SW480 (cell line): Measurements from ENCODE around the gene DROSHA.
"Not testable (repeated sequence)": the region's sequence is repeated elsewhere in the genome, so short reads cannot be mapped to it uniquely, and the experiment has no call there.

Source experiments
- DNase-seq: peaks from one replicate; pipeline ENCODE4 v3.0.0-alpha.2; 2016; ENCODE audit warnings: low spot score

The DROSHA gene

GRCh38 chr5:31381299-31381698, 150.6 kb downstream of the DROSHA start:
- DNase-seq: no peak

- no peak for DNase-seq
These were observed 151.8 kb downstream of the DROSHA start for GRCh38 chr5:31380049-31380448.

- DNase-seq: no peak
These were observed 153.1 kb downstream of the DROSHA start for GRCh38 chr5:31378838-31379237.

GRCh38 chr5:31378136-31378535, 153.8 kb downstream of the DROSHA start:
- DNase-seq: no peak

DNA sequence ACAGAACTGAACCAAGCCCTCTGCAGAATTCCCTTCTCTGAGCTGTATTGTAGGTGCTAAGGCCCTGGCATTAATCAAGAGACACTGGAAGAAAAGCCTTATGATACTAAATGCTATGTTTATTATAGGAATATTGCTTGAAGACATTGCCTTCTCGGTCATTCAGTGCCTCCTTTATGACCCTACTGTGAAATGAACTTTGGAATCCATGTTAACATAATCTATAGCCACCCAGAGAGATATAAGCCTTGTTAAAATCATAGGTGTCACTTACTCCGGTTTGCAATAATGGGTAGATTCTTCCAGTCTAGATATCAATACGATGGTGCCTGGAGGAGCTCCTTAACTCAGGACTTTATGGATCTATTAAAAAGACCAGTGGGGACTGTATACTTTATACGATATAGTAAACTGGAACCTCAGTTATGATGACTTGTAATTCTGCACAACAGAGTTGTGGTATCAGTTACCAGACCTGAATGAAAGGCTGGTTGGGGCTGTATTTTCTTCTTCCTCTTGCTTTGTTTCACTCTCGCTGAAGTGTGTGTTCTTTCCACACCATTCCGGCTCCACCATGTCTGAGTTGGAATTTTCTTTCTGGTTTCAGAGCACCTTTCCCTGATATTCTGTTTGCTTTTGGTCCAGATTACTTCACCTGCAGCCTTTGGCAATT, 154.5 kb downstream of the DROSHA start:
- DNase-seq: no peak

GRCh38 chr5:31375999-31376720, 155.7 kb downstream of the DROSHA start:
- no peak for DNase-seq

- DNase-seq: no peak
These were observed 159.8 kb downstream of the DROSHA start for GRCh38 chr5:31372124-31372523.

DNA sequence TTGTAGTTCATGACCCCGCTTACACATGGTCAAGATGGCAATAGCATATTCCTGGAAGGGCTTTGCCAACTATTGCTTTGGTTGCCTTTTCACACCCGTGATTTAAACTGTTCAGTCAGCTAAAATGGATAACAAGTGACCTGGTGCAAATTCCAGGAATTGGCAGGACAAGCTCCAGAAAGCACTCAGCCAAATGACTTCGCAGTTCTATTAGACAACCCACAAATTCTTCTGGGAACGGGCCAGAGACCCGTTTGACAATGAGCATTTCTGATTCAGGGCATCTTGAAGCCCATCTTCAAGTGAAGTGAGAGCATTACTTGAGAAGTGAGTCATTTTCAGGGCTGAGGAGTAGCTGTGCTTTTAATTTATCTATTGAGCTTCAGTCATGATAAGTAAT, 165.0 kb downstream of the DROSHA start:
- no peak for DNase-seq

DNA sequence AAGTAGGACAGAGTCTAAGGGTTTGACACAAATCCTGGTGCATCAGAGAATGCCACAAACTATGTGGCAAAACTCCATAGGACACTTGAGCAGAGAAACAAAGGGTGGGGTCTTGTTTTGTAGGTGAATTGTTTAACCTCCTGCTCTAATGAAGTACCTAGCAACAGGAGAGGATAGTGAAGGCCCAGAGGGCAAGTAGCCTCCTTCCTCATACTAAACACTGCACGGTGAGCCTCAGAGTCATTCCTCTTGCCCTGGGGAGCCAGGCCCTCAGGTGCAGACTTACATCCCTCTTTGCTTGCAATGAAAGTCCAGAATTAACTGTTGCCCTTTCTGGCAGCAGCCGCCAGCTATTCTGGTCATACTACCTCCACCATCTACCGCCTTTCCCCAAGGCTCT, 166.1 kb downstream of the DROSHA start:
- no peak for DNase-seq

DNA sequence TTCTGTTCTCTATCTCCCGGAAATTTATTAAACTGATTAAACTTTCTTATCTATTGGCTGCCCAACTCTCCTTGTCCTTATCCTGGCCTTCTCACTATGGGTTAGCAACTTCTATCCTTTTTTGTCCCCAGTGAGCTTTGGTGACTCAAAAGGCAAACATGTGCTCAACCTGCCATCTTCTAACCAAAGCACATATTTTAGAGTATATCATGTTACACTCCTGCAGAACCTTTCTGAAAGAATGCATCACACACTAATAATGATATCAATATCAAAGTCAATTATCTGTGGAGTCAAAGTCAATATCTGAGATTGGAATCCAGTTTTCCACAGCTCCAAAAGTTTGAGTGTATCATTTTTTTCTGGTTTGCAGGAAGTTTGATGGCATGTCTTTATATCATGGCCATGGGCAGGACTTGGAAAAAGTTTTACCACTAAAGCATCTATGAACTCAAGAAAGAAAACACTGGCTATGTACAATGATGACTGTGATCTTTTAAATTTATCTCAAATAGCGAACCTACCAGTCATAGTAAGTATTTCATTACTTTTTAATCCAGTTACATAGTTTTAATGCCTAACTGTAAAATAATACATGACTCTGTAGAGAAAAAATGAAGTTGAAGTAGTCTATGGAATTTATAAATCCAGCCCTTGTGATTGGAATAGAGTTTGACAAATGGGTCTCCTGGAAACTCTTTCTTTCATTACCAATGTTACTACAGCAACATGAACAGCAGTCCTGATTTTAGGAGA, 166.8 kb downstream of the DROSHA start:
- DNase-seq: no peak

DNA sequence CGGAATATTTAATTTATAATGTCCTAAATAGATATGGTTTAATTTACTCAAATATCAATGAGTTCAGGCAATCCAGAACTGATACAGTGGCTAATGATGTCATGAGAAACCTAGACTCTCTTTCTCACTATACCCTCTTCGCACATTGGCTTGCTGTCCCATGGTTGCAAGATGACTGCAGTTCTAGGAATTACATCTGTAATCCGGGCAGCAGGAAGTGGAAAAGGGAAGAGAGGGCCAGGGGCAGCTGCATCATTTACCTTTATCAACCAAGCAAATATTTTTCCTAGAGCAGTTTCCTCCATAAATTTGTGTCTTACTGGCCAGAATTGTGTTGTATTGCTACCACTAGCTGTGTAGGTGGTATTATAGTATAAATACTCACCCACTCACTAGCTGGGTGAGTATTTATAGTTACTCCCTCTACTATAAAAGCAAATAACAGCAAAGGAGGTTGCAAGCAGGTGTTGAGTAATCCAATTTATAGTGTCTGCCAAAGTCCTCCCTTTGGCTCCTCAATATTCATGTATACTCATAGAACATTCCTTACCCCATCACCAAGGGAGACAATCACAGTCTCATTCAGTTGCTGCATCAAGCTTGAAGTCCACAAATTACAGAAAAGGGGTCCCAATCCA, 168.8 kb downstream of the DROSHA start:
- no peak for DNase-seq

GRCh38 chr5:31362529-31362900, 169.4 kb downstream of the DROSHA start:
- no peak for DNase-seq

- not testable (repeated sequence) for DNase-seq
These were observed 170.0 kb downstream of the DROSHA start for GRCh38 chr5:31361704-31362528.

- no peak for DNase-seq
These were observed 170.7 kb downstream of the DROSHA start for GRCh38 chr5:31361234-31361633.

DNA sequence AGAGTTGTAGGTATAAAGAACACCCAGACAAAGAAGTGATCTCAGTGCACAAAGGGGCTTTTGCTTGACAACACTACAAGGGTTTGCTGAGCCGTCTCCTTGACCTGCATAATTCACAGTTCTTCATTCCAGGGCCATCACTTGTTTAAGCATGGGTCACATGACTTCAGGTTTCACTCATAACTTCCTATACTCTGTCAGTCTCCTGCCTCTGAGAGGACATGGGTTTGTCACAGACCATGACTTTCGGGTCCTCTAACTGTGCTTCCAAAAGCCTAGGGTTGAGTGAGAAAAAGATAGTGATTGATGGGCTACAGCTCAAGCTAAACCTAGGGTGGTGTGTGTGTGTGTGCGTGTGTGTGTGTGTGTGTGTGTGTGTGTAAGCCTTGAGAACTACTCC, 172.1 kb downstream of the DROSHA start:
- DNase-seq: no peak

- DNase-seq: no peak
These were observed 174.9 kb downstream of the DROSHA start for GRCh38 chr5:31357038-31357437.

DNA sequence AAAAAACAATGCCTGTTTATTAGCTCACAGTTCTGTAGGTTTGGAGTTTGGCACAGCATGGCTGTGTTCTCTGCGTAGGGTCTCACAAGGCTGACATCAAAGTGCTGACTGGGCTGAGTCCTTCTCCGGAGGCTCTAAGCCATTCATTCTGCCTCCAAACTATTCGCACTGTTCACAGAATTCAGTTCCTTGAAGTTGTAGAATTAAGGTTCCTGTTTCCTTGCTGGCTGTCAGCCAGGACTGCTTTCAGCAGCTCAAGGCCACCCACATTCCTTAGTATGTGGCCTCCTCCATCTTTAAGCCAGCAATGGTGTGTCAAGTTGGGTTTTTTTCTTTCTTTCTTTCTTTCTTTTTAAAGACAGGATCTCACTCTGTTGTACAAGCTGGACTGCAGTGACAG, 176.6 kb downstream of the DROSHA start:
- no peak for DNase-seq
